Endothelial cell of umbilical vein (primary cell): ENCODE measurements around the gene TMEM182. TPM values are rescaled to one million over a fixed set of nuclear protein-coding genes. Genes with fewer than 3 reads are reported as not detected.

Experiments used
- BruUV-seq: library from RNA; stranded (reverse); fragments of 400-500 nt; replicated peaks from 2 replicates; lab custom pipeline; 2021; lab: Mats Ljungman, UMichigan
- CTCF ChIA-PET: fragments of 300-600, 350-600 bp; sonication (Branson Sonifier 250); formaldehyde crosslinking; loops from one replicate; lab custom pipeline; 2021; ENCODE audit warnings: antibody characterized with exemption, inconsistent platforms; lab: Charles Lee
- POLR2A ChIA-PET: fragments of 300-600, 350-600 bp; sonication (Branson Sonifier 250); formaldehyde crosslinking; loops from one replicate; lab custom pipeline; 2021; ENCODE audit warnings: antibody characterized with exemption, inconsistent platforms; lab: Charles Lee
- DNase-seq: peaks from one replicate; pipeline ENCODE4 v3.0.0-alpha.2; 2011; ENCODE audit warnings: low read depth, low spot score
- FAIRE-seq: peaks from 2 replicates; lab custom pipeline; 2011; peaks lifted over from hg19 to GRCh38; lab: Jason Lieb, UNC
- H2AFZ ChIP-seq: 2 replicates; pipeline ENCODE4 v1.6.0; 2012; ENCODE audit warnings: low read depth, low read length, control low read depth, inconsistent platforms
- H3K27ac ChIP-seq: 2 replicates; pipeline ENCODE4 v1.5.1; 2011; ENCODE audit warnings: low read depth, mild to moderate bottlenecking, control low read depth, low read length, moderate library complexity; ENCODE audit not compliant: insufficient read depth
- H3K27me3 ChIP-seq, 2 experiments: 2 replicates each; pipeline versions ENCODE4 v1.6.0 to v1.6.1; 2011; ENCODE audit warnings: low read length in 2 of 2, mixed read lengths in 1 of 2; ENCODE audit not compliant: control insufficient read depth in 2 of 2, insufficient read depth in 2 of 2
- H3K36me3 ChIP-seq, 2 experiments: 2 replicates in 1 of 2; 3 replicates in 1 of 2; pipeline ENCODE4 v1.5.1; 2011; ENCODE audit warnings: low read length in 2 of 2, mild to moderate bottlenecking in 1 of 2, moderate library complexity in 1 of 2; ENCODE audit not compliant: control insufficient read depth in 2 of 2, insufficient read depth in 2 of 2; ENCODE audit errors: extremely low read depth in 1 of 2
- H3K4me1 ChIP-seq: 3 replicates; pipeline ENCODE4 v1.5.1; 2011; ENCODE audit warnings: mild to moderate bottlenecking, low read length; ENCODE audit not compliant: control insufficient read depth, insufficient read depth; ENCODE audit errors: extremely low read depth
- H3K4me2 ChIP-seq: 2 replicates; pipeline ENCODE4 v1.6.1; 2011; ENCODE audit warnings: low read length, control low read depth, mixed read lengths; ENCODE audit not compliant: insufficient read depth
- H3K4me3 ChIP-seq, 3 experiments: fragments of 200-600 bp in 1 of 3; sonication (generic), shearing (Covaris generic) in 1 of 3; replicated peaks in 1 of 3; 2 replicates each; pipeline ENCODE4 v1.5.1; 2011 to 2016; ENCODE audit warnings: control low read depth in 3 of 3, low read length in 3 of 3, mild to moderate bottlenecking in 2 of 3, inconsistent platforms in 1 of 3, low read depth in 1 of 3, moderate library complexity in 1 of 3; ENCODE audit not compliant: insufficient read depth in 1 of 3
- H3K79me2 ChIP-seq: 2 replicates; pipeline ENCODE4 v1.6.0; 2012; ENCODE audit warnings: low read length, inconsistent platforms; ENCODE audit not compliant: control insufficient read depth, insufficient read depth
- H3K9ac ChIP-seq: replicated peaks from 2 replicates; pipeline ENCODE3; 2011; ENCODE audit warnings: low read length, control low read depth; ENCODE audit not compliant: insufficient read depth; ENCODE audit errors: extremely low read depth
- H3K9me1 ChIP-seq: replicated peaks from 3 replicates; pipeline ENCODE4 v1.6.0; 2011; ENCODE audit warnings: mild to moderate bottlenecking, low read length; ENCODE audit not compliant: control insufficient read depth, insufficient read depth; ENCODE audit errors: extremely low read depth
- H3K9me3 ChIP-seq: replicated peaks from 2 replicates; pipeline ENCODE4 v1.5.1; 2012; ENCODE audit warnings: low read length, inconsistent platforms; ENCODE audit not compliant: control insufficient read depth, insufficient read depth
- H4K20me1 ChIP-seq: replicated peaks from 2 replicates; pipeline ENCODE3; 2011; ENCODE audit warnings: mild to moderate bottlenecking, low read length; ENCODE audit not compliant: control insufficient read depth, insufficient read depth; ENCODE audit errors: extremely low read depth
- EZH2 ChIP-seq: IDR thresholded peaks from 2 replicates; pipeline ENCODE4 v1.6.1; 2012; ENCODE audit warnings: borderline replicate concordance, low read depth, mild to moderate bottlenecking, moderate library complexity, low read length, inconsistent platforms; ENCODE audit not compliant: severe bottlenecking
- FOS ChIP-seq: IDR thresholded peaks from 2 replicates; pipeline ENCODE4 v1.6.1; 2011; ENCODE audit warnings: mild to moderate bottlenecking, low read length, moderate library complexity, borderline replicate concordance; ENCODE audit not compliant: insufficient read depth
- GATA2 ChIP-seq: IDR thresholded peaks from 2 replicates; pipeline ENCODE4 v1.7.0; 2011; ENCODE audit warnings: low read depth, mild to moderate bottlenecking, moderate library complexity, mixed read lengths, low read length; ENCODE audit not compliant: insufficient read length, insufficient read depth
- JUN ChIP-seq: IDR thresholded peaks from 2 replicates; pipeline ENCODE4 v1.6.1; 2011; ENCODE audit warnings: borderline replicate concordance, low read depth; ENCODE audit not compliant: insufficient read length, insufficient read depth
- POLR2A ChIP-seq: IDR thresholded peaks from 2 replicates; pipeline ENCODE4 v1.6.1; 2012; ENCODE audit warnings: low read depth, mild to moderate bottlenecking, control low read depth, low read length
- POLR2AphosphoS5 ChIP-seq: IDR thresholded peaks from 2 replicates; pipeline ENCODE4 v1.6.1; 2012; ENCODE audit warnings: low read depth, mild to moderate bottlenecking, control low read depth, low read length, moderate library complexity; ENCODE audit not compliant: insufficient read depth
- dilution Hi-C: fragments of 300-500 bp; cut with MboI; formaldehyde crosslinking; loops from one replicate; pipeline ENCODE4 v1.15.0; 2019; ENCODE audit warnings: low sequenced_read_pairs; ENCODE audit not compliant: extremely low pct_ligation_motif_present
- intact Hi-C: fragments of 100-400 bp; cut with micrococcal nuclease; formaldehyde crosslinking; loops from one replicate; pipeline ENCODE4 v1.10.0; 2022
- polyA plus RNA-seq, 4 experiments: library from polyadenylated mRNA; depleted of rRNA in 3 of 4; stranded (reverse) in 3 of 4; unstranded in 1 of 4; fragments of >200 nt; gene quantifications; 2 replicates each; pipeline versions ENCODE4 v1.2.1 to v1.2.3, GENCODE V29; 2011 to 2012; ENCODE audit warnings: missing spikeins in 1 of 4
- total RNA-seq: library from RNA; stranded (reverse); gene quantifications from 2 replicates; pipeline ENCODE4 v1.2.3, GENCODE V29; 2021
- TF ChIP-seq, protein P1 (sequence below), 2 donors: IDR thresholded peaks; 1 replicate in 1 of 2; 2 replicates in 1 of 2; pipeline ENCODE4 v1.5.1; 2011; ENCODE audit warnings: low read length in 2 of 2, mild to moderate bottlenecking in 2 of 2, moderate library complexity in 2 of 2, control low read depth in 1 of 2, inconsistent platforms in 1 of 2, low read depth in 1 of 2; ENCODE audit not compliant: insufficient read depth in 1 of 2; ENCODE audit errors: extremely low read depth in 1 of 2
- TF ChIP-seq, protein P2 (sequence below): IDR thresholded peaks from 2 replicates; pipeline ENCODE4 v1.6.1; 2011; ENCODE audit not compliant: insufficient read depth, insufficient read length

The TMEM182 gene
- total and polyA plus RNA-seq, 2 donors (not counting 3 experiments of a cell fraction or from before 2014, with no cell fraction given), result 0.69 to 0.95 TPM

DNA sequence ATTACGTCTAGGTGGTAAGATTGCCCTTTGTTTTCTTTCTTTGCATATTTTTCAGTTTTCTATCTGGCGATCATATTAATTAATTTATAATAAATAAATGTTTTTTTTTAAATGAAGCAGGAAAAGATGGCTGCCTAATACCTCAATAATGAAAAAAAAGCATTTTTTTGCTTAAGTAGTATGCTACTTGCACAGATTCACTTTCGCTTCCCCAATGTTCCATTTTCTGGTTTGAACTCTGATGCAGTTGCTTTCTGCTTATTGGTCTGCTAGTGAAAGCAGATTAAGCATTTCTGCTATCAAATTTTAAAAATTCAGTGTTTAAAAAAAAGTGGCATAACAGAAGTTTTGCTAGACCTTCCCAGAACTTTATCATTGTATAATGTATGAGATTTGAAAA, 11.9 kb upstream of the TMEM182 start:
- no peak overlapping the region for H3K9ac ChIP-seq
- no peaks in the 10 kb centered on the region for H4K20me1 ChIP-seq
- CTCF ChIA-PET, result interaction anchor here (1.3 to 4.1 kb wide), 2 partner anchors 9 to 15 kb away, joined by 4 to 86 read pairs; partner anchors contain the start of gene TMEM182
- no peak overlapping the region for H3K27ac ChIP-seq
- no peaks in the 10 kb centered on the region for H3K4me1 ChIP-seq
- no peak overlapping the region for H3K4me2 ChIP-seq
- no peaks in the 10 kb centered on the region for H3K36me3 ChIP-seq
- POLR2A ChIA-PET, result no interaction called here
- DNase-seq (no peak), FAIRE-seq (no peak)
- H3K27me3 ChIP-seq, result no peaks in the 10 kb centered on the region
- intact Hi-C loops, result no loop called here
- no peak overlapping the region for H2AFZ ChIP-seq
- H3K9me1 ChIP-seq, result no peaks in the 10 kb centered on the region
- no TSS peak for BruUV-seq
- TF ChIP-seq FOS (no peak), GATA2 (no peak), JUN (no peak), POLR2A (no peak), POLR2AphosphoS5 (no peak), EZH2 (no peak)
- TF ChIP-seq, protein P1, sequence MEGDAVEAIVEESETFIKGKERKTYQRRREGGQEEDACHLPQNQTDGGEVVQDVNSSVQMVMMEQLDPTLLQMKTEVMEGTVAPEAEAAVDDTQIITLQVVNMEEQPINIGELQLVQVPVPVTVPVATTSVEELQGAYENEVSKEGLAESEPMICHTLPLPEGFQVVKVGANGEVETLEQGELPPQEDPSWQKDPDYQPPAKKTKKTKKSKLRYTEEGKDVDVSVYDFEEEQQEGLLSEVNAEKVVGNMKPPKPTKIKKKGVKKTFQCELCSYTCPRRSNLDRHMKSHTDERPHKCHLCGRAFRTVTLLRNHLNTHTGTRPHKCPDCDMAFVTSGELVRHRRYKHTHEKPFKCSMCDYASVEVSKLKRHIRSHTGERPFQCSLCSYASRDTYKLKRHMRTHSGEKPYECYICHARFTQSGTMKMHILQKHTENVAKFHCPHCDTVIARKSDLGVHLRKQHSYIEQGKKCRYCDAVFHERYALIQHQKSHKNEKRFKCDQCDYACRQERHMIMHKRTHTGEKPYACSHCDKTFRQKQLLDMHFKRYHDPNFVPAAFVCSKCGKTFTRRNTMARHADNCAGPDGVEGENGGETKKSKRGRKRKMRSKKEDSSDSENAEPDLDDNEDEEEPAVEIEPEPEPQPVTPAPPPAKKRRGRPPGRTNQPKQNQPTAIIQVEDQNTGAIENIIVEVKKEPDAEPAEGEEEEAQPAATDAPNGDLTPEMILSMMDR (IDR thresholded peaks at IDR 0.05; ENCODE audit: extremely low read depth in 1 of 2, insufficient read depth in 1 of 2, low read depth in 1 of 2, low read length in 2 of 2), result no peak
- TF ChIP-seq, protein P2, sequence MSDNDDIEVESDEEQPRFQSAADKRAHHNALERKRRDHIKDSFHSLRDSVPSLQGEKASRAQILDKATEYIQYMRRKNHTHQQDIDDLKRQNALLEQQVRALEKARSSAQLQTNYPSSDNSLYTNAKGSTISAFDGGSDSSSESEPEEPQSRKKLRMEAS, result no peak
- no peak overlapping the region for H3K4me3 ChIP-seq
- H3K9me3 ChIP-seq, result no peaks in the 10 kb centered on the region
- dilution Hi-C loops, result no loop called here
- no peaks in the 10 kb centered on the region for H3K79me2 ChIP-seq
